GM12878 (cell line): ENCODE results near the gene ZNF19. TPM values are rescaled to one million over a fixed set of nuclear protein-coding genes. Genes with fewer than 3 reads are reported as not detected.
A peak's percentile ranks its signal among the peaks of the same experiment; 100 is the strongest.

Experiments used
- BHLHE40 ChIP-seq, 2 experiments: fragments of 450-650 bp in 1 of 2; IDR thresholded peaks; 2 replicates each; pipeline ENCODE4 v1.6.1; 2011 to 2017; ENCODE audit warnings: low read depth in 2 of 2, borderline replicate concordance in 1 of 2, improper control_type of control experiment in 1 of 2, low read length in 1 of 2, mild to moderate bottlenecking in 1 of 2
- CEBPB ChIP-seq, 2 experiments: fragments of 150-350 bp in 1 of 2; IDR thresholded peaks; 2 replicates each; pipeline ENCODE4 v1.6.1; 2012 to 2014; ENCODE audit warnings: low read depth in 2 of 2, low read length in 2 of 2, borderline replicate concordance in 1 of 2, inconsistent platforms in 1 of 2
- E2F8 ChIP-seq: fragments of 450-650 bp; IDR thresholded peaks from 2 replicates; pipeline ENCODE4 v1.6.1; 2018; ENCODE audit warnings: mild to moderate bottlenecking, low read depth, moderate library complexity; ENCODE audit not compliant: partially characterized antibody
- E4F1 ChIP-seq: fragments of 450-650 bp; IDR thresholded peaks from 2 replicates; pipeline ENCODE4 v1.6.1; 2018; ENCODE audit warnings: borderline replicate concordance, mild to moderate bottlenecking; ENCODE audit not compliant: partially characterized antibody
- EED ChIP-seq: sonication (generic); IDR thresholded peaks from 2 replicates; pipeline ENCODE4 v1.6.1; 2016; ENCODE audit warnings: antibody characterized with exemption, low read depth
- EGR1 ChIP-seq, 2 experiments: IDR thresholded peaks; 1 replicate in 1 of 2; 2 replicates in 1 of 2; pipeline ENCODE4 v1.6.1; 2011 to 2012; ENCODE audit warnings: low read depth in 2 of 2, low read length in 2 of 2, borderline replicate concordance in 1 of 2, mild to moderate bottlenecking in 1 of 2, moderate library complexity in 1 of 2
- KLF5 ChIP-seq: fragments of 450-650 bp; IDR thresholded peaks from 2 replicates; pipeline ENCODE4 v1.6.1; 2014; ENCODE audit warnings: mild to moderate bottlenecking; ENCODE audit not compliant: partially characterized antibody
- MYB ChIP-seq: fragments of 150-350 bp; IDR thresholded peaks from 2 replicates; pipeline ENCODE4 v1.6.1; 2014; ENCODE audit warnings: mild to moderate bottlenecking, low read depth, low read length, borderline replicate concordance
- NR2C1 ChIP-seq: fragments of 450-650 bp; IDR thresholded peaks from 2 replicates; pipeline ENCODE4 v1.6.1; 2017; ENCODE audit warnings: antibody characterized with exemption, mild to moderate bottlenecking, moderate library complexity
- NRF1 ChIP-seq: conservative IDR thresholded peaks from 2 replicates; pipeline ENCODE4 v1.6.1; 2011; ENCODE audit warnings: mild to moderate bottlenecking, low read depth, low read length, improper control_type of control experiment
- ZNF24 ChIP-seq: fragments of 450-650 bp; IDR thresholded peaks from 2 replicates; pipeline ENCODE4 v1.6.1; 2017; ENCODE audit warnings: antibody characterized with exemption, mild to moderate bottlenecking
- polyA plus RNA-seq, 11 experiments: library from polyadenylated mRNA; depleted of rRNA in 4 of 11; unstranded in 6 of 11; stranded (reverse) in 5 of 11; fragments of >200 nt; fragmentation: Nextera tagmentation in 4 of 11; fragmentation: Illumina TruSeq in 1 of 11; extraction: Ambion mirVana in 4 of 11; extraction: Trizol in 1 of 11; gene quantifications; 1 replicate in 1 of 11; 2 replicates in 10 of 11; pipeline versions ENCODE4 v1.2.1 to v1.2.3, GENCODE V29; 2011 to 2016; ENCODE audit warnings: inconsistent platforms in 2 of 11, missing spikeins in 2 of 11, low read depth in 1 of 11
- total RNA-seq, 4 experiments: library from RNA; depleted of rRNA in 3 of 4; stranded (reverse); fragments of >200 nt in 3 of 4; fragmentation: Illumina TruSeq in 1 of 4; extraction: Trizol in 1 of 4; gene quantifications; 2 replicates each; pipeline versions ENCODE4 v1.2.1 to v1.2.3, GENCODE V29; 2013 to 2021
- TF ChIP-seq, protein P1 (sequence below): IDR thresholded peaks from 2 replicates; pipeline ENCODE4 v1.6.1; 2012; ENCODE audit warnings: mild to moderate bottlenecking, low read depth, low read length
- TF ChIP-seq, protein P2 (sequence below): fragments of 450-650 bp; IDR thresholded peaks from 2 replicates; pipeline ENCODE4 v1.6.1; 2017; ENCODE audit warnings: borderline replicate concordance
- TF ChIP-seq, protein P3 (sequence below): IDR thresholded peaks from 2 replicates; pipeline ENCODE4 v1.6.1; 2011; ENCODE audit warnings: borderline replicate concordance, low read depth, mild to moderate bottlenecking, moderate library complexity, mixed read lengths, low read length; ENCODE audit not compliant: insufficient read depth; ENCODE audit errors: extremely low read length

Gene ZNF19
- total and polyA plus RNA-seq, 10 of the 15 experiments (the other 5 are each of a cell fraction or from before 2014, with no cell fraction given), result 1.0 to 3.3 (median 2.0) TPM

DNA sequence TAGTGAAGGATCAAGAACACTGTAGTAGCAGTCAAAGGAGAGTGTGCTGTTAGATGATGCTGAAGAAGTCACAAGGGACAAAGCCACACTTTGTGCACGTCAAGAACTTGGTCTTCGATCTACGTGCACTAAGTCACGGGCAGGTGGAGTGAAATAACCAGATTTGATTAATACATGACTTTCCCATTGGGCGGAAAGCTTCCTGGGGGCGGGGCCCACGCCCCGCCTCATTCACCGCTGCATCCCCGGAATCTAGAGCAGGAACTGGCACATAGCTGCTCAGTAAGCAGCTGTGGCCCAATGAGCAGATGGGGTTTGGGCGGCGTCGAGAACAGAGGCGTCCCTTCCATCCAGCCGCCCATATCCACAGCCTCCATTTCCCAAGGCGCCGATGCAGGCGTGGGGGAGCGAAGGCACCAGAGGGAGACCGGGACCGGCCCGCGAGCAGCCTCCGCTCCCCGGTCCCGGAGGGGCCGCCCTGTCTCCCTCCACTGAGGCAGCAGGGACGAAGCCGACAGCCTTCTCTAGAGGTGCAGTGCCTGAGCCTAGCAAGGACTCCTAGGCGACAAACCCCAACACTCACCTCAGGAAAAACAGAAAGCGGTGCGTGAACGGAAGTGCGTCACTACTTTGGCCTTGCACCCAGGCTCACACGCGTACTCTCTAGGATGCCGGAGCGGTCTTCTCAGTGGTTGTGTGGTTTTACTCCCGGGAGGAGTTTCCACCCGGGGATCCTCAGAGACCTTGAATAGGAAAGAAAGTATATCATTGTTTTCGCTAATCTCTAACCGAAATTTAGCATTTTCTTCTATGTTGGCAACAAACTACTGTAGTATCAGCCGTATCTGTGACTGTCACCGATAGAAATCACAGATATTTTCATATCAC lies 4.9 kb downstream of the ZNF19 start (continued):
- peak; percentile 19 for TF ChIP-seq E4F1
- TF ChIP-seq, protein P1, sequence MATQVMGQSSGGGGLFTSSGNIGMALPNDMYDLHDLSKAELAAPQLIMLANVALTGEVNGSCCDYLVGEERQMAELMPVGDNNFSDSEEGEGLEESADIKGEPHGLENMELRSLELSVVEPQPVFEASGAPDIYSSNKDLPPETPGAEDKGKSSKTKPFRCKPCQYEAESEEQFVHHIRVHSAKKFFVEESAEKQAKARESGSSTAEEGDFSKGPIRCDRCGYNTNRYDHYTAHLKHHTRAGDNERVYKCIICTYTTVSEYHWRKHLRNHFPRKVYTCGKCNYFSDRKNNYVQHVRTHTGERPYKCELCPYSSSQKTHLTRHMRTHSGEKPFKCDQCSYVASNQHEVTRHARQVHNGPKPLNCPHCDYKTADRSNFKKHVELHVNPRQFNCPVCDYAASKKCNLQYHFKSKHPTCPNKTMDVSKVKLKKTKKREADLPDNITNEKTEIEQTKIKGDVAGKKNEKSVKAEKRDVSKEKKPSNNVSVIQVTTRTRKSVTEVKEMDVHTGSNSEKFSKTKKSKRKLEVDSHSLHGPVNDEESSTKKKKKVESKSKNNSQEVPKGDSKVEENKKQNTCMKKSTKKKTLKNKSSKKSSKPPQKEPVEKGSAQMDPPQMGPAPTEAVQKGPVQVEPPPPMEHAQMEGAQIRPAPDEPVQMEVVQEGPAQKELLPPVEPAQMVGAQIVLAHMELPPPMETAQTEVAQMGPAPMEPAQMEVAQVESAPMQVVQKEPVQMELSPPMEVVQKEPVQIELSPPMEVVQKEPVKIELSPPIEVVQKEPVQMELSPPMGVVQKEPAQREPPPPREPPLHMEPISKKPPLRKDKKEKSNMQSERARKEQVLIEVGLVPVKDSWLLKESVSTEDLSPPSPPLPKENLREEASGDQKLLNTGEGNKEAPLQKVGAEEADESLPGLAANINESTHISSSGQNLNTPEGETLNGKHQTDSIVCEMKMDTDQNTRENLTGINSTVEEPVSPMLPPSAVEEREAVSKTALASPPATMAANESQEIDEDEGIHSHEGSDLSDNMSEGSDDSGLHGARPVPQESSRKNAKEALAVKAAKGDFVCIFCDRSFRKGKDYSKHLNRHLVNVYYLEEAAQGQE, result no peak
- no peak for TF ChIP-seq NRF1
- peak; percentile 71 for TF ChIP-seq KLF5
- no peak for TF ChIP-seq MYB
- TF ChIP-seq, protein P2, sequence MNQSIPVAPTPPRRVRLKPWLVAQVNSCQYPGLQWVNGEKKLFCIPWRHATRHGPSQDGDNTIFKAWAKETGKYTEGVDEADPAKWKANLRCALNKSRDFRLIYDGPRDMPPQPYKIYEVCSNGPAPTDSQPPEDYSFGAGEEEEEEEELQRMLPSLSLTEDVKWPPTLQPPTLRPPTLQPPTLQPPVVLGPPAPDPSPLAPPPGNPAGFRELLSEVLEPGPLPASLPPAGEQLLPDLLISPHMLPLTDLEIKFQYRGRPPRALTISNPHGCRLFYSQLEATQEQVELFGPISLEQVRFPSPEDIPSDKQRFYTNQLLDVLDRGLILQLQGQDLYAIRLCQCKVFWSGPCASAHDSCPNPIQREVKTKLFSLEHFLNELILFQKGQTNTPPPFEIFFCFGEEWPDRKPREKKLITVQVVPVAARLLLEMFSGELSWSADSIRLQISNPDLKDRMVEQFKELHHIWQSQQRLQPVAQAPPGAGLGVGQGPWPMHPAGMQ, result peak; percentile 62; the same call in 1 of the 2 replicates
- TF ChIP-seq EGR1 (IDR thresholded peaks at IDR 0.05; ENCODE audit: borderline replicate concordance in 1 of 2, low read depth in 2 of 2, low read length in 2 of 2), result peak in 1 of 2 experiments; percentile 27; a peak in 2 of 3 replicates
- TF ChIP-seq E2F8, result peak; percentile 76
- no peak for TF ChIP-seq ZNF24
- TF ChIP-seq, protein P3, sequence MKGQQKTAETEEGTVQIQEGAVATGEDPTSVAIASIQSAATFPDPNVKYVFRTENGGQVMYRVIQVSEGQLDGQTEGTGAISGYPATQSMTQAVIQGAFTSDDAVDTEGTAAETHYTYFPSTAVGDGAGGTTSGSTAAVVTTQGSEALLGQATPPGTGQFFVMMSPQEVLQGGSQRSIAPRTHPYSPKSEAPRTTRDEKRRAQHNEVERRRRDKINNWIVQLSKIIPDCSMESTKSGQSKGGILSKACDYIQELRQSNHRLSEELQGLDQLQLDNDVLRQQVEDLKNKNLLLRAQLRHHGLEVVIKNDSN, result no peak
- TF ChIP-seq BHLHE40 (IDR thresholded peaks at IDR 0.05; ENCODE audit: borderline replicate concordance in 1 of 2, low read depth in 2 of 2, low read length in 1 of 2), result peak; percentile 88 to 93
- peak; percentile 74 for TF ChIP-seq NR2C1
- no peak for TF ChIP-seq CEBPB (IDR thresholded peaks at IDR 0.05; ENCODE audit: borderline replicate concordance in 1 of 2, low read depth in 2 of 2, low read length in 2 of 2)
- no peak; the same call in none of the 2 replicates for TF ChIP-seq EED
